DND-41 (cell line): ENCODE results near the gene CLK1.

Source experiments
- ATAC-seq: fragments of 200-7000 bp; cut with Tn5 transposase; 3 replicates; pipeline ENCODE4 v1.9.1; 2021; ENCODE audit warnings: low read depth; ENCODE audit not compliant: insufficient read depth
- DNase-seq: peaks from one replicate; pipeline ENCODE4 v3.0.0-alpha.2; 2020
- H2AFZ ChIP-seq: 2 replicates; pipeline ENCODE4 v1.6.0; 2012; ENCODE audit warnings: low read depth, low read length
- H3K27ac ChIP-seq: 2 replicates; pipeline ENCODE4 v1.5.1; 2012; ENCODE audit warnings: low read length, inconsistent platforms
- H3K27me3 ChIP-seq: fragments of 200-600 bp; sonication (generic); 2 replicates; pipeline ENCODE4 v1.6.0; 2012; ENCODE audit warnings: low read length, mild to moderate bottlenecking, inconsistent platforms; ENCODE audit not compliant: insufficient read depth, poor library complexity
- H3K36me3 ChIP-seq: 2 replicates; pipeline ENCODE4 v1.5.1; 2012; ENCODE audit warnings: low read length, inconsistent platforms; ENCODE audit not compliant: insufficient read depth
- H3K4me1 ChIP-seq: 2 replicates; pipeline ENCODE4 v1.5.1; 2012; ENCODE audit warnings: mild to moderate bottlenecking, low read length; ENCODE audit not compliant: insufficient read depth
- H3K4me2 ChIP-seq: 2 replicates; pipeline ENCODE4 v1.6.0; 2012; ENCODE audit warnings: mild to moderate bottlenecking, moderate library complexity, low read length, inconsistent platforms; ENCODE audit not compliant: insufficient read depth
- H3K4me3 ChIP-seq, 2 experiments: fragments of 200-600 bp in 1 of 2; shearing (Covaris generic) in 1 of 2; 2 replicates each; pipeline ENCODE4 v1.5.1; 2012 to 2016; ENCODE audit warnings: inconsistent platforms in 2 of 2, low read length in 2 of 2, mild to moderate bottlenecking in 2 of 2, low read depth in 1 of 2, moderate library complexity in 1 of 2
- H3K79me2 ChIP-seq: 2 replicates; pipeline ENCODE4 v1.6.0; 2012; ENCODE audit warnings: low read length, inconsistent platforms; ENCODE audit not compliant: insufficient read depth
- H3K9ac ChIP-seq: 2 replicates; pipeline ENCODE4 v1.6.0; 2012; ENCODE audit warnings: low read depth, mild to moderate bottlenecking, inconsistent platforms, low read length, moderate library complexity
- H3K9me3 ChIP-seq: 2 replicates; pipeline ENCODE4 v1.5.1; 2012; ENCODE audit warnings: low read length, moderate library complexity, mild to moderate bottlenecking, inconsistent platforms; ENCODE audit not compliant: insufficient read depth, severe bottlenecking
- H4K20me1 ChIP-seq: 2 replicates; pipeline ENCODE4 v1.6.0; 2012; ENCODE audit warnings: low read length; ENCODE audit not compliant: insufficient read depth
- EZH2 ChIP-seq: IDR thresholded peaks from 3 replicates; pipeline ENCODE4 v1.6.1; 2012; ENCODE audit warnings: borderline replicate concordance, low read depth, mild to moderate bottlenecking, moderate library complexity, low read length, inconsistent platforms; ENCODE audit not compliant: severe bottlenecking
- TF ChIP-seq, protein P1 (sequence below): IDR thresholded peaks from 2 replicates; pipeline ENCODE4 v1.5.1; 2012; ENCODE audit warnings: borderline replicate concordance, low read length, moderate library complexity, mild to moderate bottlenecking; ENCODE audit not compliant: poor library complexity, severe bottlenecking; ENCODE audit errors: extremely low read depth

Gene CLK1

DNA sequence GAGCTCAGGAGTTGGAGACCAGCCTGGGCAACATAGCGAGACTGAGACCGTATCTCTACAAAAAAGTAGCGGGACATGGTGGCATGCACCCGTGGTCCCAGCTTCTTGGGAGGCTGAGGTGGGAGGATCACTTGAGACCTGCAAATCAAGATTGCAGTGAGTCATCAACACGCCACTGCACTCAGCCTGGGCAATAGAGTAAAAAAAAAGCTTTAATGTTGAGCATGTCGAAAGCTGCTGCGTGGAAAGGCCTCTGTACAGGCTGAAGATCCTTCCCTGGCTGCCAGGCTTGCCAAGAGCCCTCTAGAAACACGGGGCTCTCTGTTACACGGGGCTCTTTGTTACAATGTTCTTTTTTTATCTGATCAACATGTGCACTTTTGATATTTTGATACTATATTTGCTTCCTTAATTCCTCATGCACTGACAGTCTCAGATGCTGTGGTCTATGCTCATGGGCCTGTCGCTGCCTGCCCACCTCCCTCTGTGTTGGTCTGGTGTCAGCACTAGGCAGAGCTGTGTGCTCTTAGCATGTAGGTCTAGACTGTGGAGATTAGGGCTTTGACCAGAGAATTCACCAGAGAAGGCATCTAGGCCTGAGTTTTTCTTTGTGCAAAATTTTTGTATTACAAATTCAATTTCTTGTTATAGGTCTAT is 18.7 kb downstream of the CLK1 start:
- H3K4me1 ChIP-seq, result no peaks in the 10 kb centered on the region
- H4K20me1 ChIP-seq, result no peaks in the 10 kb centered on the region
- no peak overlapping the region for H3K27ac ChIP-seq
- H3K4me2 ChIP-seq, result no peak overlapping the region
- H3K9me3 ChIP-seq, result no peaks in the 10 kb centered on the region
- H3K4me3 ChIP-seq, result no peak overlapping the region
- DNase-seq, result no peak
- no peak overlapping the region for H2AFZ ChIP-seq
- no peaks in the 10 kb centered on the region for H3K79me2 ChIP-seq
- H3K36me3 ChIP-seq, result peaks cover under 1% of the 10 kb centered on the region; the same call in 1 of the 2 replicates
- TF ChIP-seq, protein P1, sequence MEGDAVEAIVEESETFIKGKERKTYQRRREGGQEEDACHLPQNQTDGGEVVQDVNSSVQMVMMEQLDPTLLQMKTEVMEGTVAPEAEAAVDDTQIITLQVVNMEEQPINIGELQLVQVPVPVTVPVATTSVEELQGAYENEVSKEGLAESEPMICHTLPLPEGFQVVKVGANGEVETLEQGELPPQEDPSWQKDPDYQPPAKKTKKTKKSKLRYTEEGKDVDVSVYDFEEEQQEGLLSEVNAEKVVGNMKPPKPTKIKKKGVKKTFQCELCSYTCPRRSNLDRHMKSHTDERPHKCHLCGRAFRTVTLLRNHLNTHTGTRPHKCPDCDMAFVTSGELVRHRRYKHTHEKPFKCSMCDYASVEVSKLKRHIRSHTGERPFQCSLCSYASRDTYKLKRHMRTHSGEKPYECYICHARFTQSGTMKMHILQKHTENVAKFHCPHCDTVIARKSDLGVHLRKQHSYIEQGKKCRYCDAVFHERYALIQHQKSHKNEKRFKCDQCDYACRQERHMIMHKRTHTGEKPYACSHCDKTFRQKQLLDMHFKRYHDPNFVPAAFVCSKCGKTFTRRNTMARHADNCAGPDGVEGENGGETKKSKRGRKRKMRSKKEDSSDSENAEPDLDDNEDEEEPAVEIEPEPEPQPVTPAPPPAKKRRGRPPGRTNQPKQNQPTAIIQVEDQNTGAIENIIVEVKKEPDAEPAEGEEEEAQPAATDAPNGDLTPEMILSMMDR, result no peak
- TF ChIP-seq EZH2, result no peak
- ATAC-seq, result no peak
- H3K27me3 ChIP-seq, result no peaks in the 10 kb centered on the region
- H3K9ac ChIP-seq, result no peak overlapping the region

DNA sequence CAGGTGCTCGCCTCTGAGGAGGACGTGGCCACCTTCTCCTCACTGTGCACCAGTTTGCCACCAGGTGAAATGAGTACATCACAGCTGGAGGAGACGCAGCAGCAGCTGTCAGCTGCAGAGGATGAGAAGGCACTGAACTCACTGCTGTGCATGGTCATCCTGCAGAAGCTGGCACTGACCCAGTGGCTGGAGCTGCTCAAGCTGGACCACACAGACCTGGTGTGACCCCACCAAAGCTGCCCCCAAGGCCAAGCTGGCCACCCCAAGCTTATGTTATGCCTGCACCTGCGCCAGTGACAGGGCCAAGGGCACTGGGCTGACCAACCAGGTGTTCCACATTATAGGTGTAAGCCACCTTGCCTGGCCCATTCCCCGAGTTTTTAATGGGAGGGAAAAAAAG is 19.3 kb downstream of the CLK1 start:
- ATAC-seq, result no peak; the same call in 2 of the 3 replicates
- no peak overlapping the region for H3K4me2 ChIP-seq
- no peaks in the 10 kb centered on the region for H3K79me2 ChIP-seq
- H3K27ac ChIP-seq, result no peak overlapping the region
- no peaks in the 10 kb centered on the region for H3K27me3 ChIP-seq
- no peak overlapping the region for H2AFZ ChIP-seq
- TF ChIP-seq, protein P1, result no peak
- no peak for TF ChIP-seq EZH2
- H3K36me3 ChIP-seq, result no peaks in the 10 kb centered on the region
- H4K20me1 ChIP-seq, result no peaks in the 10 kb centered on the region
- no peaks in the 10 kb centered on the region for H3K4me1 ChIP-seq
- no peak for DNase-seq
- no peak overlapping the region for H3K9ac ChIP-seq
- H3K4me3 ChIP-seq, result no peak overlapping the region
- H3K9me3 ChIP-seq, result no peaks in the 10 kb centered on the region

DNA sequence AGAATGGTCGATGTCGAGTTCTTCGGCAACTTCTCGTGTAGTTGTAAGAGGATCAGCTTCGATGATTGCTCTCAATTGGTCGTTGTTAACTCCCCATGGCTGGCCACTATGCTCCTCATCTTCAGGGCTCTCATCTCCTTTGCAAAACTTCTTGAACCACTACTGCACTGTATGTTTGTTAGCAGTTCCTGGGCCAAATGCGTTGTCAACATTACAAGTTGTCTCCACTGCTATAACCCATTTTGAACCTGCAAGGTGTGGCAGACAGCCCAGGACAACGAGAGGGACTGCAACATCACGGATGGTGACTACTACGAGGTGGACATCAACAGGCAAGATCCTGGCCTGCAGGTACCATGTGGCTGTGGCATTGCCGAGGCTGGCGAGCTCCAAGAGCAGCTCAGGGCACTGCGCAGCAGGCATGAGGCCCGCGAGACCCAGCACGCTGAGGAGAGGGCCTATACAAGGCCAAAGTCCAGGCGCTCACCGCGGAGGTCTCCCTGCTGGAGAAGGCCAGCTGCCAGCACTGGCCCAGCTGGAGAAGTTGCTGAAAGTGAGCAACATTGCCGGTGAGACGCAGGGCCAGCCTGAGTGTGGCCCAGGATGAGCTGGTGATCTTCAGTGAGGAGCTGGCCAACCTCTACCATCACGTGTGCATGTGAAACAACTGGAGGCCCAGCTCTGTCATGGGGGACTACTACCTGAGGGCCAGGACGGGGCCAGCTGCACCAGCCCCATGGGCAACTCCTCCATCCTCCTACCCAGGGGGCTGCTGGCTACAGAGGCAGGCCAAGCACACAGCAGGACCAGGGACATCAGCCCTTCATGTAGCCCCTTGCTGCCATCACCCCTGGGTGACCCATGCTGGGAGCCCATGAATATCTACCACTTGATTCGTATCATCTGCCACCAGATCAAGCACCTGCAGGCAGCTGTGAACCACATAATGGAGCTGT is 20.2 kb downstream of the CLK1 start:
- DNase-seq, result no peak
- no peak for TF ChIP-seq EZH2
- TF ChIP-seq, protein P1, result no peak
- ATAC-seq, result no peak; the same call in 2 of the 3 replicates

More for the DNA sequence above, 20.2 kb downstream of the CLK1 start:
- H3K9me3 ChIP-seq, result no peaks in the 10 kb centered on the region
- H3K36me3 ChIP-seq, result no peaks in the 10 kb centered on the region
- H3K79me2 ChIP-seq, result no peaks in the 10 kb centered on the region
- no peak overlapping the region for H3K4me2 ChIP-seq
- no peak overlapping the region for H3K27ac ChIP-seq
- no peak overlapping the region for H3K9ac ChIP-seq
- H4K20me1 ChIP-seq, result no peaks in the 10 kb centered on the region
- no peak overlapping the region for H2AFZ ChIP-seq
- no peaks in the 10 kb centered on the region for H3K4me1 ChIP-seq
- no peak overlapping the region for H3K4me3 ChIP-seq
- no peaks in the 10 kb centered on the region for H3K27me3 ChIP-seq
